Stimulated activated CD8-positive, alpha-beta memory T cell treated with anti-CD3 and anti-CD28 coated beads, Interleukin-15, amount 100 ng/mL, for 4 hours (primary cell): ENCODE measurements around the gene CCDC116.
"Not testable (repeated sequence)": the region's sequence is repeated elsewhere in the genome, so short reads cannot be mapped to it uniquely, and the experiment has no call there.

ENCODE experiments used
- DNase-seq, 2 donors: peaks; one replicate each; pipeline ENCODE4 v3.0.0-alpha.2; 2020; ENCODE audit warnings: low read depth in 2 of 2

CCDC116 gene

GRCh38 chr22:21609556-21610157 is 22.9 kb upstream of the CCDC116 start:
- DNase-seq = not testable (repeated sequence)

- no peak for DNase-seq
Measured at GRCh38 chr22:21611210-21611977, 21.2 kb upstream of the CCDC116 start.

GRCh38 chr22:21612858-21613257 is 19.7 kb upstream of the CCDC116 start:
- DNase-seq = no peak

GRCh38 chr22:21613553-21614233 is 18.9 kb upstream of the CCDC116 start:
- no peak for DNase-seq

- no peak for DNase-seq
Measured at GRCh38 chr22:21615731-21616130, 16.8 kb upstream of the CCDC116 start.

- DNase-seq = not testable (repeated sequence)
Measured at GRCh38 chr22:21617337-21617736, 15.2 kb upstream of the CCDC116 start.

- no peak for DNase-seq
Measured at GRCh38 chr22:21621025-21621424, 11.5 kb upstream of the CCDC116 start.

- DNase-seq = no peak
Measured at GRCh38 chr22:21622011-21622918, 10.3 kb upstream of the CCDC116 start.

GRCh38 chr22:21622919-21623647 is 9.5 kb upstream of the CCDC116 start:
- DNase-seq = no peak

GRCh38 chr22:21623648-21623970 is 9.0 kb upstream of the CCDC116 start:
- DNase-seq = no peak

- DNase-seq = no peak
Measured at GRCh38 chr22:21624120-21624879, 8.3 kb upstream of the CCDC116 start.

- DNase-seq = no peak
Measured at GRCh38 chr22:21624880-21625791, 7.4 kb upstream of the CCDC116 start.

GRCh38 chr22:21626073-21626734 is 6.4 kb upstream of the CCDC116 start:
- no peak for DNase-seq

GRCh38 chr22:21626735-21627469 is 5.7 kb upstream of the CCDC116 start:
- no peak for DNase-seq

GRCh38 chr22:21628386-21629254 is 3.9 kb upstream of the CCDC116 start:
- DNase-seq = no peak

- DNase-seq = peak; percentile 89 to 90
Measured at GRCh38 chr22:21629255-21630149, 3.1 kb upstream of the CCDC116 start, which contains the start of gene YDJC. YDJC (minus strand) TSS chr22:21630022; CDS start chr22:21630014, 8 bp downstream.
